Liver (tissue), 9 donors: ENCODE data around the gene PLA2G6. TPM values are rescaled to one million over a fixed set of nuclear protein-coding genes. Genes with fewer than 3 reads are reported as not detected.

ENCODE experiments used
- DNase-seq: peaks from one replicate; pipeline ENCODE4 v3.0.0-alpha.2; 2017; ENCODE audit warnings: low spot score
- H3K27ac ChIP-seq, 2 donors: one replicate each; pipeline ENCODE4 v1.7.0; 2013; ENCODE audit warnings: inconsistent platforms in 2 of 2, low read length in 2 of 2, control low read depth in 1 of 2, low read depth in 1 of 2, mild to moderate bottlenecking in 1 of 2
- H3K27me3 ChIP-seq, 4 donors: one replicate each; pipeline versions ENCODE4 v1.6.1 to v1.7.0; 2013; ENCODE audit warnings: low read length in 3 of 4, inconsistent platforms in 1 of 4, mild to moderate bottlenecking in 1 of 4, moderate library complexity in 1 of 4; ENCODE audit not compliant: control insufficient read depth in 4 of 4, insufficient read depth in 4 of 4
- H3K36me3 ChIP-seq, 4 donors: one replicate each; pipeline versions ENCODE4 v1.6.1 to v1.7.0; 2013; ENCODE audit warnings: low read length in 3 of 4, mild to moderate bottlenecking in 3 of 4, low read depth in 1 of 4, moderate library complexity in 1 of 4; ENCODE audit not compliant: control insufficient read depth in 4 of 4, insufficient read depth in 3 of 4
- H3K4me1 ChIP-seq, 4 donors: one replicate each; pipeline versions ENCODE4 v1.6.1 to v1.7.0; 2013; ENCODE audit warnings: low read length in 3 of 4, mild to moderate bottlenecking in 3 of 4, moderate library complexity in 1 of 4; ENCODE audit not compliant: control insufficient read depth in 4 of 4, insufficient read depth in 4 of 4
- H3K4me3 ChIP-seq, 3 donors: one replicate each; pipeline versions ENCODE4 v1.6.1 to v1.7.0; 2013; ENCODE audit warnings: low read length in 3 of 3, control low read depth in 1 of 3, low read depth in 1 of 3, mild to moderate bottlenecking in 1 of 3
- H3K9ac ChIP-seq, 2 donors: one replicate each; pipeline ENCODE4 v1.7.0; 2013; ENCODE audit warnings: low read length in 2 of 2, mild to moderate bottlenecking in 2 of 2, moderate library complexity in 2 of 2, control low read depth in 1 of 2, low read depth in 1 of 2
- H3K9me3 ChIP-seq, 4 donors: one replicate each; pipeline versions ENCODE4 v1.6.1 to v1.7.0; 2013; ENCODE audit warnings: low read length in 3 of 4; ENCODE audit not compliant: control insufficient read depth in 4 of 4
- EGR1 ChIP-seq, 2 donors: IDR thresholded peaks; 2 replicates each; pipeline ENCODE4 v1.6.1; 2016 to 2018; ENCODE audit warnings: antibody characterized with exemption in 2 of 2, low read depth in 2 of 2
- FOXA1 ChIP-seq: IDR thresholded peaks from 2 replicates; pipeline ENCODE4 v1.6.1; 2016; ENCODE audit warnings: antibody characterized with exemption
- FOXA2 ChIP-seq: IDR thresholded peaks from 2 replicates; pipeline ENCODE4 v1.6.1; 2016; ENCODE audit warnings: antibody characterized with exemption
- GABPA ChIP-seq, 2 donors: IDR thresholded peaks in 1 of 2; conservative IDR thresholded peaks in 1 of 2; 2 replicates each; pipeline ENCODE4 v1.6.1; 2016; ENCODE audit warnings: antibody characterized with exemption in 2 of 2, mild to moderate bottlenecking in 1 of 2, moderate library complexity in 1 of 2
- HNF4A ChIP-seq, 2 donors: conservative IDR thresholded peaks; 2 replicates each; pipeline ENCODE4 v1.6.1; 2016; ENCODE audit warnings: antibody characterized with exemption in 2 of 2, mild to moderate bottlenecking in 2 of 2
- JUND ChIP-seq, 2 donors: IDR thresholded peaks; 2 replicates each; pipeline ENCODE4 v1.6.1; 2016; ENCODE audit warnings: antibody characterized with exemption in 2 of 2
- NR2F2 ChIP-seq: IDR thresholded peaks from 2 replicates; pipeline ENCODE4 v1.6.1; 2016; ENCODE audit warnings: antibody characterized with exemption
- RAD21 ChIP-seq, 2 donors: IDR thresholded peaks; 2 replicates each; pipeline ENCODE4 v1.6.1; 2016; ENCODE audit warnings: antibody characterized with exemption in 2 of 2, mild to moderate bottlenecking in 2 of 2
- RXRA ChIP-seq, 2 donors: IDR thresholded peaks; 2 replicates each; pipeline ENCODE4 v1.6.1; 2017 to 2018; ENCODE audit warnings: antibody characterized with exemption in 2 of 2, mild to moderate bottlenecking in 1 of 2
- SP1 ChIP-seq: IDR thresholded peaks from 2 replicates; pipeline ENCODE4 v1.6.1; 2018; ENCODE audit warnings: antibody characterized with exemption, mild to moderate bottlenecking
- YY1 ChIP-seq: IDR thresholded peaks from 2 replicates; pipeline ENCODE4 v1.6.1; 2016; ENCODE audit warnings: antibody characterized with exemption, mild to moderate bottlenecking
- WGBS: extraction: QIAGEN DNeasy Blood & Tissue Kit; methylation state at CpG from one replicate; pipeline ENCODE4 v1.1.7; 2013; 5-methylcytosine and 5-hydroxymethylcytosine counted together
- polyA plus RNA-seq, 2 donors: library from polyadenylated mRNA; stranded (reverse) in 1 of 2; unstranded in 1 of 2; fragments of 200-250 nt in 1 of 2; fragments of >200 nt in 1 of 2; fragmentation: Nextera tagmentation in 1 of 2; extraction: Ambion mirVana in 1 of 2; gene quantifications; one replicate each; pipeline versions ENCODE4 v1.2.1 to v1.2.3, GENCODE V29; 2013 to 2015
- total RNA-seq, 2 donors: library from RNA; depleted of rRNA; stranded (reverse); fragments of >200 nt; gene quantifications; one replicate each; pipeline ENCODE4 v1.2.3, GENCODE V29; 2014
- TF ChIP-seq, protein P1 (sequence below): fragments of 150-350 bp; IDR thresholded peaks from 2 replicates; pipeline ENCODE4 v1.5.1; 2017; ENCODE audit warnings: improper control_type of control experiment, low read depth, low read length; ENCODE audit not compliant: missing input control
- TF ChIP-seq, protein P2 (sequence below): IDR thresholded peaks from 2 replicates; pipeline ENCODE4 v1.6.1; 2016; ENCODE audit warnings: antibody characterized with exemption, mild to moderate bottlenecking
- TF ChIP-seq, protein P3 (sequence below): IDR thresholded peaks from 2 replicates; pipeline ENCODE4 v1.6.1; 2016; ENCODE audit warnings: antibody characterized with exemption
- TF ChIP-seq, protein P4 (sequence below): IDR thresholded peaks from 2 replicates; pipeline ENCODE4 v1.6.1; 2016; ENCODE audit warnings: antibody characterized with exemption
- TF ChIP-seq, protein P5 (sequence below): IDR thresholded peaks from 2 replicates; pipeline ENCODE4 v1.6.1; 2016; ENCODE audit warnings: antibody characterized with exemption
- donor health status: healthy.
- donor health status: healthy.
- donor health status: healthy.
- donor health status: healthy.
- donor health status: healthy.

Gene PLA2G6
- total and polyA plus RNA-seq, 4 donors, result 5.7 to 9.0 (median 7.2) TPM

DNA sequence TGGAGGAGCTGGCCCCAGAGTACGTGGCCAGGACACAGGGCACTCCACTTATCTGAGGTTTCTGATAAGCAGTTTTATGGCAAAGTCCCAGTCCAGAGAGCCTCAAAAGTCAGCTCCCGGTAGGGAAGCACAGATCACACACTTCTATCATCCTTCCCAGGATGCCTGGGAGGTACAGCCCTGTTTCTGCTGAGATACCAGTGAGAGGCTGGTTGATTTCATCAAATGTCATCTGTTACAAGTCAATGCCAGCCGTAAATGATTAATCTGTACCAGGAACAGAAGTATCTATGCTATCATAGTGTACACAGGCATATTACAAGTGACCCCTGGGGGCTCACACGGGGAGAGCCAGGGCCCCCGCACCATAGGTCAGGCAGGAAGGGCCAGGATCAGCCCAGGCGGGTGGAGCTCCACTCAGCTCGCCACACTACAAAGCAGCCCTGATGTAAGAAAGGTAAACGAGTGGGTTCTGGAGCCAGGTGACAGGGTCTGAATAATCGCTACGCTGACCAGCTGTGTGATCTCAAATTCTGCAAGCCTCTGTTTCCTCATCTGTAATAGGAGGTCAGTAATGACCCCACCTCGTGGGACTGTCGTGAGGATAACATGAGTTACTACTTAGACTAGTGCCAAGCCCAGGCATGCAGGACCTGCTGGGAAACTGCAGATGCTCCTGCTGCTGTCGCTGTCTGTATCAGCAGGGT, 17.6 kb downstream of the PLA2G6 start:
- Histone ChIP-seq H3K9ac (peak overlapping the region in 1 of 2 donors; percentile 24), H3K4me3 (no peak overlapping the region), H3K9me3 (no peaks in the 10 kb centered on the region), H3K36me3 (no peaks in the 10 kb centered on the region), H3K27ac (peak overlapping the region; percentile 73 to 84), H3K27me3 (no peaks in the 10 kb centered on the region), H3K4me1 (peaks cover 14 to 34% (median 26%) of the 10 kb centered on the region in 4 donors)
- DNase-seq, result no peak
- WGBS, result 28% methylated on average over 13 of the region's 13 CpGs
- peak; percentile 77 for TF ChIP-seq NR2F2
- TF ChIP-seq, protein P1, sequence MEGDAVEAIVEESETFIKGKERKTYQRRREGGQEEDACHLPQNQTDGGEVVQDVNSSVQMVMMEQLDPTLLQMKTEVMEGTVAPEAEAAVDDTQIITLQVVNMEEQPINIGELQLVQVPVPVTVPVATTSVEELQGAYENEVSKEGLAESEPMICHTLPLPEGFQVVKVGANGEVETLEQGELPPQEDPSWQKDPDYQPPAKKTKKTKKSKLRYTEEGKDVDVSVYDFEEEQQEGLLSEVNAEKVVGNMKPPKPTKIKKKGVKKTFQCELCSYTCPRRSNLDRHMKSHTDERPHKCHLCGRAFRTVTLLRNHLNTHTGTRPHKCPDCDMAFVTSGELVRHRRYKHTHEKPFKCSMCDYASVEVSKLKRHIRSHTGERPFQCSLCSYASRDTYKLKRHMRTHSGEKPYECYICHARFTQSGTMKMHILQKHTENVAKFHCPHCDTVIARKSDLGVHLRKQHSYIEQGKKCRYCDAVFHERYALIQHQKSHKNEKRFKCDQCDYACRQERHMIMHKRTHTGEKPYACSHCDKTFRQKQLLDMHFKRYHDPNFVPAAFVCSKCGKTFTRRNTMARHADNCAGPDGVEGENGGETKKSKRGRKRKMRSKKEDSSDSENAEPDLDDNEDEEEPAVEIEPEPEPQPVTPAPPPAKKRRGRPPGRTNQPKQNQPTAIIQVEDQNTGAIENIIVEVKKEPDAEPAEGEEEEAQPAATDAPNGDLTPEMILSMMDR, result no peak
- TF ChIP-seq, protein P2, sequence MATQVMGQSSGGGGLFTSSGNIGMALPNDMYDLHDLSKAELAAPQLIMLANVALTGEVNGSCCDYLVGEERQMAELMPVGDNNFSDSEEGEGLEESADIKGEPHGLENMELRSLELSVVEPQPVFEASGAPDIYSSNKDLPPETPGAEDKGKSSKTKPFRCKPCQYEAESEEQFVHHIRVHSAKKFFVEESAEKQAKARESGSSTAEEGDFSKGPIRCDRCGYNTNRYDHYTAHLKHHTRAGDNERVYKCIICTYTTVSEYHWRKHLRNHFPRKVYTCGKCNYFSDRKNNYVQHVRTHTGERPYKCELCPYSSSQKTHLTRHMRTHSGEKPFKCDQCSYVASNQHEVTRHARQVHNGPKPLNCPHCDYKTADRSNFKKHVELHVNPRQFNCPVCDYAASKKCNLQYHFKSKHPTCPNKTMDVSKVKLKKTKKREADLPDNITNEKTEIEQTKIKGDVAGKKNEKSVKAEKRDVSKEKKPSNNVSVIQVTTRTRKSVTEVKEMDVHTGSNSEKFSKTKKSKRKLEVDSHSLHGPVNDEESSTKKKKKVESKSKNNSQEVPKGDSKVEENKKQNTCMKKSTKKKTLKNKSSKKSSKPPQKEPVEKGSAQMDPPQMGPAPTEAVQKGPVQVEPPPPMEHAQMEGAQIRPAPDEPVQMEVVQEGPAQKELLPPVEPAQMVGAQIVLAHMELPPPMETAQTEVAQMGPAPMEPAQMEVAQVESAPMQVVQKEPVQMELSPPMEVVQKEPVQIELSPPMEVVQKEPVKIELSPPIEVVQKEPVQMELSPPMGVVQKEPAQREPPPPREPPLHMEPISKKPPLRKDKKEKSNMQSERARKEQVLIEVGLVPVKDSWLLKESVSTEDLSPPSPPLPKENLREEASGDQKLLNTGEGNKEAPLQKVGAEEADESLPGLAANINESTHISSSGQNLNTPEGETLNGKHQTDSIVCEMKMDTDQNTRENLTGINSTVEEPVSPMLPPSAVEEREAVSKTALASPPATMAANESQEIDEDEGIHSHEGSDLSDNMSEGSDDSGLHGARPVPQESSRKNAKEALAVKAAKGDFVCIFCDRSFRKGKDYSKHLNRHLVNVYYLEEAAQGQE, result peak; percentile 52
- peak; percentile 76 for TF ChIP-seq SP1
- TF ChIP-seq, protein P3, sequence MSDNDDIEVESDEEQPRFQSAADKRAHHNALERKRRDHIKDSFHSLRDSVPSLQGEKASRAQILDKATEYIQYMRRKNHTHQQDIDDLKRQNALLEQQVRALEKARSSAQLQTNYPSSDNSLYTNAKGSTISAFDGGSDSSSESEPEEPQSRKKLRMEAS, result peak; percentile 80
- peak; percentile 71 for TF ChIP-seq YY1
- peak; percentile 88 for TF ChIP-seq FOXA1
- TF ChIP-seq RAD21 (IDR thresholded peaks at IDR 0.05), result peak in 1 of 2 donors; percentile 35
- no peak for TF ChIP-seq EGR1 (IDR thresholded peaks at IDR 0.05; ENCODE audit: low read depth in 2 of 2)
- TF ChIP-seq, protein P4, sequence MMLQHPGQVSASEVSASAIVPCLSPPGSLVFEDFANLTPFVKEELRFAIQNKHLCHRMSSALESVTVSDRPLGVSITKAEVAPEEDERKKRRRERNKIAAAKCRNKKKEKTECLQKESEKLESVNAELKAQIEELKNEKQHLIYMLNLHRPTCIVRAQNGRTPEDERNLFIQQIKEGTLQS, result no peak
- no peak for TF ChIP-seq GABPA (IDR thresholded peaks at IDR 0.05 in 1 of 2, conservative IDR thresholded peaks at IDR 0.05 in 1 of 2)
- TF ChIP-seq FOXA2, result peak; percentile 91
- peak; percentile 67 to 88 for TF ChIP-seq RXRA (IDR thresholded peaks at IDR 0.05)
- TF ChIP-seq JUND (IDR thresholded peaks at IDR 0.05), result peak in 1 of 2 donors; percentile 83
- peak; percentile 62 to 78 for TF ChIP-seq HNF4A (conservative IDR thresholded peaks at IDR 0.05)
- TF ChIP-seq, protein P5, sequence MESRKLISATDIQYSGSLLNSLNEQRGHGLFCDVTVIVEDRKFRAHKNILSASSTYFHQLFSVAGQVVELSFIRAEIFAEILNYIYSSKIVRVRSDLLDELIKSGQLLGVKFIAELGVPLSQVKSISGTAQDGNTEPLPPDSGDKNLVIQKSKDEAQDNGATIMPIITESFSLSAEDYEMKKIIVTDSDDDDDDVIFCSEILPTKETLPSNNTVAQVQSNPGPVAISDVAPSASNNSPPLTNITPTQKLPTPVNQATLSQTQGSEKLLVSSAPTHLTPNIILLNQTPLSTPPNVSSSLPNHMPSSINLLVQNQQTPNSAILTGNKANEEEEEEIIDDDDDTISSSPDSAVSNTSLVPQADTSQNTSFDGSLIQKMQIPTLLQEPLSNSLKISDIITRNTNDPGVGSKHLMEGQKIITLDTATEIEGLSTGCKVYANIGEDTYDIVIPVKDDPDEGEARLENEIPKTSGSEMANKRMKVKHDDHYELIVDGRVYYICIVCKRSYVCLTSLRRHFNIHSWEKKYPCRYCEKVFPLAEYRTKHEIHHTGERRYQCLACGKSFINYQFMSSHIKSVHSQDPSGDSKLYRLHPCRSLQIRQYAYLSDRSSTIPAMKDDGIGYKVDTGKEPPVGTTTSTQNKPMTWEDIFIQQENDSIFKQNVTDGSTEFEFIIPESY, result peak; percentile 66
